Ectodermal cell (in vitro differentiated cells): ENCODE results near the gene CARHSP1.

Experiments used
- H3K27ac ChIP-seq: 2 replicates; pipeline ENCODE4 v1.7.0; 2013; ENCODE audit warnings: mild to moderate bottlenecking, low read depth, low read length; ENCODE audit not compliant: insufficient read depth, poor library complexity, severe bottlenecking
- H3K27me3 ChIP-seq: 2 replicates; pipeline ENCODE4 v1.7.0; 2013; ENCODE audit warnings: mild to moderate bottlenecking, low read length; ENCODE audit not compliant: insufficient read depth, control insufficient read depth, poor library complexity, severe bottlenecking
- H3K36me3 ChIP-seq: one replicate; pipeline ENCODE4 v1.7.0; 2013; ENCODE audit warnings: low read length; ENCODE audit not compliant: control insufficient read depth, insufficient read depth
- H3K4me1 ChIP-seq: one replicate; pipeline ENCODE4 v1.7.0; 2013; ENCODE audit warnings: low read length; ENCODE audit not compliant: control insufficient read depth, insufficient read depth
- H3K4me3 ChIP-seq: 2 replicates; pipeline ENCODE4 v1.7.0; 2013; ENCODE audit warnings: low read depth, low read length, control low read depth; ENCODE audit not compliant: insufficient read depth
- H3K9me3 ChIP-seq: 2 replicates; pipeline ENCODE4 v1.7.0; 2013; ENCODE audit warnings: mild to moderate bottlenecking, low read length, moderate library complexity; ENCODE audit not compliant: control insufficient read depth
- WGBS, 2 experiments: methylation state at CpG; one replicate each; pipeline ENCODE4 v1.1.7; 2013; ENCODE audit warnings: missing lambda C conversion rate in 2 of 2; 5-methylcytosine and 5-hydroxymethylcytosine counted together

The CARHSP1 gene

DNA sequence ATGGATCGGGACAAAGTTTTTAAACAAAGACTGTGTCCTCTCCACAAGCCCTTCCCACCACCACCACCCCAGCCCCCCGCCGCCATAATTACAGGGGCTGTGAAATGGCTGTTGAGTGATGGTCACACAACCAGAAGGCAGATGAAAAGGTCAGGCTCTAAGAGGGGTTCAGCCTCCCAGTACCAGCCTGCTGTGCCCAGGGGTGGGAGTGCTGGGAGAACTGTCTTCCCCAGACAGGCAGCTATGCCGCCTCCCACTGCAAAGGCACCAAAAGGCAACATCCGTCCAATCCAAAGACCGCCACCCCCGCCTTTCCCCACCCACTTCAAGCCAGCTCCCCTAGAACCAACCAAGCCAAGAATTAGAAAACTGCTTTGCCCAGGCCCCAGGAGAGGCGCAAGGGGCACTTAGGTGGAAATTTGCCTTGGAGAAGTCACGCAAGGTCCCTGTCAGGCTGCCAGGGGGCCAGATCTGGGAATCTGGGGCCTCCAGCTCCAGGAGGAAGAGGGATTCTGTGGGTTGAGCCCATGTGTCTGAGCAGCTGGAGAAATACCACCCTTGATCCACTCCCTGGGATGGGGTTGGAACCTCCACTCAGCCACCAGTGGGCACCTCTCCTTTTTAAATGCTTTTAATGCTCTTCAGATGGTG, 14.4 kb downstream of the CARHSP1 start:
- no peaks in the 10 kb centered on the region for H3K9me3 ChIP-seq
- H3K27me3 ChIP-seq = no peaks in the 10 kb centered on the region
- 94 to 97% methylated on average over 9 of the region's 9 CpGs for WGBS, 2 experiments
- no peak overlapping the region for H3K4me3 ChIP-seq
- H3K4me1 ChIP-seq = peaks cover 3% of the 10 kb centered on the region
- H3K27ac ChIP-seq = peak overlapping the region; percentile 26
- peaks cover 46% of the 10 kb centered on the region for H3K36me3 ChIP-seq

GRCh38 chr16:8853611-8854010, 15.2 kb downstream of the CARHSP1 start:
- no peak overlapping the region for H3K4me3 ChIP-seq
- 92 to 95% methylated on average over 7 of the region's 7 CpGs for WGBS, 2 experiments
- no peaks in the 10 kb centered on the region for H3K9me3 ChIP-seq
- peaks cover 38% of the 10 kb centered on the region for H3K36me3 ChIP-seq
- H3K27me3 ChIP-seq = no peaks in the 10 kb centered on the region
- H3K4me1 ChIP-seq = peaks cover 3% of the 10 kb centered on the region
- peak overlapping the region; percentile 11 for H3K27ac ChIP-seq

GRCh38 chr16:8853150-8853549, 15.7 kb downstream of the CARHSP1 start:
- Histone ChIP-seq H3K27me3 (no peaks in the 10 kb centered on the region), H3K27ac (peak overlapping the region; percentile 30), H3K4me3 (no peak overlapping the region), H3K9me3 (no peaks in the 10 kb centered on the region), H3K4me1 (peaks cover 3% of the 10 kb centered on the region), H3K36me3 (peaks cover 33% of the 10 kb centered on the region)
- WGBS, 2 experiments = 80 to 87% methylated on average over 7 of the region's 7 CpGs

DNA sequence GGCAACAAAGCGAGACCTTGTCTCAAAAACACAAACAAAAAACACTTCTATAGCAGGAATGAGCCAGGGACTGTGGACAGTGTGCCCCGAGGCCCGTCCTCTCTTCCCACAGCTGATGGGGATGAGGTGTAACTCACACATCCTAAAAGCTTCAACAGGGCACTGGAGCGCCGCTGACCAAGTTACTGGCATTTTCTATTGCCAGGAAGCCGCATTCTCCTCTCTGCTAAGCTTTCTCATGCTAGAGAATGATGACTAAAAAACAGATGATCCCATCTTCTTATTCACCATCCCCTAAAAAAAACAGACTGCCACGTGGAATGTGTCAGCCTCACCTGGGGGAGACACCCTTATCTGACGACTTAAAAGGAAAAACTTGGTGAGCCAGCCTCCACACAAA, 16.3 kb downstream of the CARHSP1 start:
- H3K27ac ChIP-seq = peak overlapping the region; percentile 26

GRCh38 chr16:8851761-8852403, 16.9 kb downstream of the CARHSP1 start:
- Histone ChIP-seq H3K27me3 (no peaks in the 10 kb centered on the region), H3K36me3 (peaks cover 30% of the 10 kb centered on the region)
- 90 to 95% methylated on average over 8 of the region's 8 CpGs for WGBS, 2 experiments

More for the DNA sequence above, 16.3 kb downstream of the CARHSP1 start:
- Histone ChIP-seq H3K4me1 (peaks cover 3% of the 10 kb centered on the region), H3K4me3 (no peak overlapping the region), H3K36me3 (peaks cover 30% of the 10 kb centered on the region), H3K9me3 (no peaks in the 10 kb centered on the region), H3K27me3 (no peaks in the 10 kb centered on the region)
- WGBS, 2 experiments = 88 to 89% methylated on average over 8 of the region's 8 CpGs

DNA sequence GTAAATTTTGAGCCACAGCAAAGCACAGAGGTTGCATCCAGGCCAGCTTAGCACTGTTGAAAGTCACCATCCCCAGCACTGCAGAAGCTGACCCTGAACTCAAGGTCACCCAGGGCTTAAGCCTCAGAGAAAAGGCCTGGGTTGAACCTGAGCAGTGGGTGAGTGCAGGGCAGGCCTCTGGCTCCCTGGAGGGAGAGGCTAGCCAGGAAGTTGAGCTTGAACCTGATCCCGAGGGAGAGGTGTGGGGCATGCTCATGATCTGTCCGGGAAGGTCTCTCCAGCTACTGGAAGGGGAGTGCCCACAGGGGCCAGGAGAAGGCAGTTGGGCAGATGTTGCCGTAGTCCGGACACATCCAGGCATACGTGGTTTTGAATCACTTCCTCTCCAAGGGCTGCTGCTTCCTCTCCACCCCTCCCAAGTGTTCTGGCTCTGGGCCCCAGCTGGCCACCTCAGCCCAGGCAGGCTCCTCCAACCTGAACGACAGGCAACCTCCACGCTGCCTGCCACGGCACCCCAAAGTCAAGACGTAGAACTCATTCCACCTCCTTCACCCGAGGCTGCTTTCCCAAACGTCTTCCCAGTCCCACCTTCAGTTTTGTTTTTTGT, 18.4 kb downstream of the CARHSP1 start:
- Histone ChIP-seq H3K27me3 (no peaks in the 10 kb centered on the region), H3K27ac (no peak overlapping the region), H3K4me1 (peaks cover 3% of the 10 kb centered on the region), H3K4me3 (no peak overlapping the region), H3K36me3 (peaks cover 16% of the 10 kb centered on the region), H3K9me3 (no peaks in the 10 kb centered on the region)
- 89 to 91% methylated on average over 11 of the region's 11 CpGs for WGBS, 2 experiments

More at GRCh38 chr16:8851761-8852403, 16.9 kb downstream of the CARHSP1 start:
- Histone ChIP-seq H3K4me3 (no peak overlapping the region), H3K9me3 (no peaks in the 10 kb centered on the region), H3K27ac (no peak overlapping the region), H3K4me1 (peaks cover 3% of the 10 kb centered on the region)

DNA sequence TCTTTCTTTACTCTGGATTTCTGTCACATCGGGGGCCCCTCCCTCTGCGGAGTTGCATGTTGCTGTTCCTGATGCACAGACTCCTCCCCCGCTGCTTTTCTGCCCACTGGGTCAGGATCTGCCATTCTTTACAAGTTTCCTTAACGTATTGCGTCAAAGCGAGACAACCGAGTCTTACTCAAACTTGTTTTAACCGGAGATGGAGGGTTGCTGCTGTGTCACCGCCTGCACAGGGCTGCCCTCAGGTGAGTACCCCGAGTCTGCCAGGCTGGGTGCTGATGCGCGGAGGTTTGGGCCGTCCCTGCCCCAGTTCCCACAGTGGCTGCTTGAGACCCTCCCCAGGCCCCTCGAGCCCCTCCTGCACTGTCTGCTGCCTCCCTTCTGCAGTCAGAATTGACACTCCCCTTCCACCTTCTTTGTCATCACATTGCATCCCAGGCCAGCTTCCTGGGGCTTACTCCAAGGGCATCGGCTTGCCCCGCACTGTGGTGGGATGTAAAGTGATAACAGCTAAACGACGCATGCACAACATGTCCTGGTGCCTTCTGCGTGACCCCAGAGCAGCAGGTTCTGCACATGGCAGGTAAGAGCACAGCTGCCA, 19.3 kb downstream of the CARHSP1 start:
- Histone ChIP-seq H3K4me3 (no peak overlapping the region), H3K27ac (no peak overlapping the region), H3K27me3 (no peaks in the 10 kb centered on the region), H3K4me1 (peaks cover 2% of the 10 kb centered on the region), H3K36me3 (peaks cover 7% of the 10 kb centered on the region), H3K9me3 (no peaks in the 10 kb centered on the region)
- 85 to 88% methylated on average over 19 of the region's 19 CpGs for WGBS, 2 experiments

DNA sequence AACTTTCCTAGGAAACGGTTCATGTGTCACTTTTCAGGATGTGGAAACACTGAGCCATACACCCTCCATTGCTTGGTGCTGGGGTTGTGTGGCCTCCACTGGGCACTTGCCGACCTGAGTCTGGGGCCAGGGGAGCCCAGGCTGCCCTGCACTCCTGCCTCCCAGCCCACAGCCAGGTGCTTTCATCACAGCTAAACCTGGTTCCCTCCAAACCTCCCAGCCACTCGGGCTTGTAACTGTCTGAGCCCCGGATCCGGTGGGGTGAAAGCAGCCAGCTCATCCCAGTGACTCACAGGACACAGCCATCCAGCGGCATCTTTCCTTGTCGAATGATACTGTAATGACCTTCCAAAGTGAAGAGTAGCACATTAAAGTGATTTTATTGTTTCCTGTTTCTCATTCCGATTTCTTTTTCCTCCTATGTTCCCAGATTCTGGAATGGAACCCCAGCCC, 19.8 kb downstream of the CARHSP1 start:
- WGBS, 2 experiments = 92 to 93% methylated on average over 8 of the region's 8 CpGs
- no peak overlapping the region for H3K27ac ChIP-seq
- H3K36me3 ChIP-seq = peaks cover 6% of the 10 kb centered on the region

DNA sequence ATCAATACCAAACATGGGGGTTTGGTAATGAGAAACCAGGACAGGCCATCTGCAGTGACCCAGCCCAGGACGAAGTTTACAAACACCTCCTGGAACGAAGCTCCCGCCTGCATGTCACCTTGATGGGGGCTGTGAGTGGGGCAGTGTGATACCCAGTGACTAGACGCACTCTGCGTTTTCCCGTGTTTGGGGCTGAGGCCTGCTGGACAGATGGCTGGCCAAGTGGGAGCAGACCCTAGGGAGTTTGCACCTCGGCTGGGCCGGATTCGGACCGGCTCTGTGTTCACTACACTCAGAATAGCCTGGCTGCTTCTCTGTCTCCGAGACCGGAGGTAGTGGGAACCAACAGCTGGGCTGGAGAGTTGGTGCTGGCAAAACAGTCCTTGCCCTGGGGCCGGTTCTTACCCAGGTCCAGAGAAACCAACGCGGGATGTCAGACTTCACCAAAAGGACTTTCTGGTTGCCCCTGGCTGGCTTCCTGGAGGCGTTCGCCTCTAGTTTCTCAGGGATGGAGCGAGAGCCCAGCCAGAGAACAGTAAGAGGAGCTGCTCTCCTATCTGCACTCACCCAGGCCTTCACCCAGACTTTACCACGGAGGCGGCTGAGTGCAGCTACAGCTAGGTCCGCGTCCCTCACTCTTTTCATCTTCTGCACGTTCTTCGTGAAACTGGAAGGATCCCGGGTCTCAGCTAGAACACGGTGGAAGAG, 20.4 kb downstream of the CARHSP1 start:
- Histone ChIP-seq H3K4me3 (no peak overlapping the region), H3K27me3 (no peaks in the 10 kb centered on the region), H3K4me1 (no peaks in the 10 kb centered on the region), H3K36me3 (peaks cover 6% of the 10 kb centered on the region), H3K9me3 (no peaks in the 10 kb centered on the region), H3K27ac (no peak overlapping the region)
- 95 to 96% methylated on average over 26 of the region's 26 CpGs for WGBS, 2 experiments

More for the DNA sequence above, 19.8 kb downstream of the CARHSP1 start:
- Histone ChIP-seq H3K4me3 (no peak overlapping the region), H3K9me3 (no peaks in the 10 kb centered on the region), H3K4me1 (no peaks in the 10 kb centered on the region), H3K27me3 (no peaks in the 10 kb centered on the region)
